GM12875 (cell line): ENCODE results near the gene LAMTOR2.
"Not testable (repeated sequence)": the region's sequence is repeated elsewhere in the genome, so short reads cannot be mapped to it uniquely, and the experiment has no call there.

Experiments
- H3K4me3 ChIP-seq: one replicate; pipeline ENCODE4 v1.5.1; 2011; ENCODE audit warnings: low read depth, low read length, control low read depth
- TF ChIP-seq, protein P1 (sequence below): IDR thresholded peaks from 2 replicates; pipeline ENCODE4 v1.5.1; 2011; ENCODE audit warnings: low read depth, mild to moderate bottlenecking, control low read depth, inconsistent platforms, low read length, moderate library complexity, borderline replicate concordance; ENCODE audit not compliant: insufficient read depth

Gene LAMTOR2

DNA sequence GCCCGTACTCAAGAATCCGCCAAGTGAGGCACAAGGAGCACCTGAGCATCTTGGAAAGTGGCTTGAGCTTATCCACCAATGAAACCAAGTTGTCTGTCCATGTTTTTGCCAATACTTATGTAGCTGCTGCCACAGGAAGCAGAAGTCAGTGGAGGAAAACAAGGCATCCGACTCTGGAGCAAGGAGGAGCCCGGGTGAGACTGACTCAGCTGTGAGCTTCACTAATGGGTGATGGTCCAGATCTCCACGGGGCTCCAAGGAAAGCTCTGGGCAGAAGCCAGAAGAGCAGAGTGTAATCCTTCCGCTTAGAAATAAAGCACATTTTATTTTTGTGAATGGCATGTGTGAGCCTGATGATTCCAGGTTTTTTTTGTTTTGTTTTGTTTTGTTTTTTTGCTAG is 21.6 kb upstream of the LAMTOR2 start:
- TF ChIP-seq, protein P1, sequence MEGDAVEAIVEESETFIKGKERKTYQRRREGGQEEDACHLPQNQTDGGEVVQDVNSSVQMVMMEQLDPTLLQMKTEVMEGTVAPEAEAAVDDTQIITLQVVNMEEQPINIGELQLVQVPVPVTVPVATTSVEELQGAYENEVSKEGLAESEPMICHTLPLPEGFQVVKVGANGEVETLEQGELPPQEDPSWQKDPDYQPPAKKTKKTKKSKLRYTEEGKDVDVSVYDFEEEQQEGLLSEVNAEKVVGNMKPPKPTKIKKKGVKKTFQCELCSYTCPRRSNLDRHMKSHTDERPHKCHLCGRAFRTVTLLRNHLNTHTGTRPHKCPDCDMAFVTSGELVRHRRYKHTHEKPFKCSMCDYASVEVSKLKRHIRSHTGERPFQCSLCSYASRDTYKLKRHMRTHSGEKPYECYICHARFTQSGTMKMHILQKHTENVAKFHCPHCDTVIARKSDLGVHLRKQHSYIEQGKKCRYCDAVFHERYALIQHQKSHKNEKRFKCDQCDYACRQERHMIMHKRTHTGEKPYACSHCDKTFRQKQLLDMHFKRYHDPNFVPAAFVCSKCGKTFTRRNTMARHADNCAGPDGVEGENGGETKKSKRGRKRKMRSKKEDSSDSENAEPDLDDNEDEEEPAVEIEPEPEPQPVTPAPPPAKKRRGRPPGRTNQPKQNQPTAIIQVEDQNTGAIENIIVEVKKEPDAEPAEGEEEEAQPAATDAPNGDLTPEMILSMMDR: no peak
- H3K4me3 ChIP-seq: no peak overlapping the region

DNA sequence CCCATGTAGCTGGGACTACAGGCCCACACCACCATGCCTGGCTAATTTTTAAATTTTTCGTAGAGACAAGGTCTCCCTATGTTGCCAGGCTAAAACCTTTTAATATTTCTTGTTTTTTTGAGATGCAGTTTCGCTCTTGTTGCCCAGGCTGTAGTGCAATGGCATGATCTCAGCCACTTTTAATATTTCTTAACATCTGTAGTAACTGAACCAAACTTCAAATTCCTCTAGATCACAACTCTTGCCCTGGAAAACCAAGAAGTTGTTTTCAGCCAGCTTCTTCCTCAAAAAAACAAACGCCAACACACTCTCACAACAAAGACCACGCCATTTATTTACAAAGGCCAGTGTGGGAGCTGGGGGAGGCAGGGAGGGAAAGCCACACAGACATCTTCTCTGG is 19.6 kb upstream of the LAMTOR2 start:
- not testable (repeated sequence) for H3K4me3 ChIP-seq

DNA sequence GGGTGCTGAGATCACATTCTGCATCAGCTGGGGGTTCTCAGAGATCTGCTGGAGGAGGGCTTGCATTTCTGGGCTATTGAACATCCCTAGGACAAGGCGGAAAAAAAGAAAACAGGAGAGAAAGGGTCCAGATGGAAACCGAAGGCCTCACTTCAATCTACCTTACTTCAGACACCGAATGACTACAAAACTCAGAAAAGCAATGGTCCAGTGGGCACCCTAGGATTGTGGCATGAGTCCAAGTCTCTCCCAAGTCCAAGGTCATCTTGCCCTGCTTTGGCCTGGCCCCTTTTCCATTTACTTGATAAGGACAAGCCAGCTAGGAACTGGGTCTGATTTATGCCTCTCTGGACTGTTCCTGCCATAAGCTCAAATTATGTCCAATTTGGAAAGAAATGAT is 11.8 kb upstream of the LAMTOR2 start:
- no peak overlapping the region for H3K4me3 ChIP-seq
- TF ChIP-seq, protein P1: no peak

DNA sequence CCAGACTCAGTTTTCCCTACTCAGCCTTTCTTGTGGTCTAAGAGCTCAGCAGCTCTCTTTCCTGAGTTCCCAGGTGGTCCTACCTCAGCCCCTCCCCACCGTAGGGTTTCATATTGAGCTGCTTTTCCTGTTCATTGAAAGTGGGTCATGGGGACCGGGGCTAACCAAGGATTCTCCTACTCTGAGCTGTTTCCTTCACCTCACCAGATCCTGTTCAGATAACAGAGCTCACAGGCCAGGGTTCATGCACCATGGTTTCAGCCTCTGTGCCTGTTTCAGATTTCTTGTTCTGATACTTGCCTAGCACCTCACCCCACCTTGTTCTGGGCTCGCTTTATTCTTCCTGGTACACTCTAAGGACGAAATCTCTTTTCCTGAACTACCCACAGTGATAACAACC is 9.5 kb upstream of the LAMTOR2 start:
- H3K4me3 ChIP-seq: no peak overlapping the region
- TF ChIP-seq, protein P1: no peak

DNA sequence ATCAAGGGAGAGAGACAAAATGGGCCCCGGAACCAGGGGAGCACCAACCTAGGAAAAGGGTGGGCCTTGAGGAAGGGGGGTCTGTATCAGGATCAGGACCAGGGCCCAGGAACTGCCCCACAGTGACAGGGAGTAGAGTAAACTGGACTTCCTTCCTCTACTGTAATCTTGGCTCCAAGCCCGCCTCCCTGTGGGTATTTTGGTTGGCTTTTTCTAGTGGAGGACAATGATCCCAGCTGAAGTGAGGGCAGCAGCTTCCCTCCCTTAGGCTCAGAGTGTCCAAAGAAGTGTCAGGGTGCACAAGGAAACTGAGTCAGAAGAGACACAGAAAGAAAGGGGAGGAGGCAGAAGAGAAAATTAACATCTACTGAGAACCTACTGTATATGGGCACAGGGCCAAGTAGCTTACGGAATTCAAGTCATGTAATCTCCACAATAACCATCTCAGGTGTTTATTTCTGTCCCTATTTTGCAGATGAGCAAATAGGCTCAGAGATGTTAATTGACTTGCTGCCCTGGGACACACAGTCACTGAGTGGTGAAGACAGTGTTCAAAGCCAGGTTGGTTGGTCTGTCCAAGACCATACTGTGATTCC is 5.8 kb upstream of the LAMTOR2 start:
- H3K4me3 ChIP-seq: no peak overlapping the region
- TF ChIP-seq, protein P1: no peak

DNA sequence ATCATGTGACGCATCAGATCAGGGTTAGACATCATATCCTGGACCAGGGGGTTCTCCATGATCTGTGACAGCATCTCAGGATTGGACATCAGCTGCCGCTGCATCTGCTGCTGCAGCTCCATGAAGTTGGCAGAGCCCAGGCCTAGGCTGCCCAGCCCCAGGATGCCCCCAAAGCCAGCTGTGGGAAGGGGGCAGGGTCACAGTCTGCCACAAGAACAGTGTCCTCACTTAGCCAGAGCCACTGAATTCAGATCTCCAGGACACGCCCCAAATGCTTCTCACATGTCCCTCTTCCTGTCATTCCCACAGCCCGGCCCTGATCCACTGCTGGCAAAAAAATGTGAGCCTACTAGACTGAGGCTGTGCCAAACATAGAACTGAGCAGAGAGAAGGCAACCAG is 4.2 kb upstream of the LAMTOR2 start:
- TF ChIP-seq, protein P1: no peak
- no peak overlapping the region for H3K4me3 ChIP-seq

DNA sequence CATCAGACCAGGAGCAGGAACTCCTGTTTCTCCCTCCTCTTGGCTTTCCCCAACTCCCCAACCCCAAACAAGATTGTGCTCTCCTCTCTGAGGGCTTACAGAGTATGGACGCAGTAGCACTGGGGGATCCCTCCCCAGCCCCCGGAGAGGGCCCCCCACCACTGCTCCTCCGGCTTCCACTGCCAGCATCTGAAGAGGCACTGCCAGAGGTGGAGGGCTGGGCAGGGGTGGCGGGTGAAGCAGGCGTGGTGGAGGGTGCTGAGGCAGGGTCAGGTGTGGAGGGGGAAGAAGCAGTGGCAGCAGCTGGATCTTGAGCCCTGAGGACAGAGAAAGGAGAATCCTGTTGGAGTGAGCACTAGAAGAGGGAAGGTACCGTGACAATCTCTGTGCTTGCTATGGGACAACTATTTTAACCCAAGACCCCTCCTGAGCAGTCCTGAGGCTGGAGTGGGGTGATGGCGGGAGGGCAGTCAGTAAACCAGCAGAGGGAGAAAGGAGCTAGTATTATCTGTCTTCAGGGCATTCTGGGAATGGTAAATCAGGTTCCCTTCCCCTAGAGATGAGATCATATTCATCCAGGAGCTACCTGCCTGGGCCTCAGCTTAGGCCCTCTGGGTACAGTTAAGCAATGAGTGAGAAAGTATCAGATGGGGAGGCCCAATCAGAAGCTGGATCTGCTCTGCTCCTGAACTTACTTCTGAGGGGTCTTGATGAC is 3.4 kb upstream of the LAMTOR2 start:
- H3K4me3 ChIP-seq: no peak overlapping the region
- TF ChIP-seq, protein P1: no peak
